ENCODE data around the gene GLT8D2.

- TF ChIP-seq EZH2phosphoT487 (IDR thresholded peaks at IDR 0.05; ENCODE audit: borderline replicate concordance, low read length) = no peak
- no peak for TF ChIP-seq CTCF (IDR thresholded peaks at IDR 0.05; ENCODE audit: low read depth, low read length, poor library complexity, severe bottlenecking)
These were observed 10.0 kb upstream of the GLT8D2 start for GRCh38 chr12:104059963-104060362.

Measured in DOHH2 (cell line).